ENCODE results near the gene MACROD2. TPM values are rescaled to one million over a fixed set of nuclear protein-coding genes. Genes with fewer than 3 reads are reported as not detected.

The MACROD2 gene
- total RNA-seq, 6 experiments from 2014 or later = 0.05 to 0.57 (median 0.11) TPM; not detected in 1

- no peaks in the 10 kb centered on the region; the same call in 1 of the 2 replicates for H3K27me3 Mint-ChIP-seq (ENCODE audit: insufficient read depth)
- no peak for DNase-seq
- peaks cover 44% of the 10 kb centered on the region for H3K9me3 Mint-ChIP-seq
- no peak overlapping the region for H3K27ac Mint-ChIP-seq
- no peak overlapping the region for H3K4me3 Mint-ChIP-seq
- no peak for TF ChIP-seq CTCF (IDR thresholded peaks at IDR 0.05)
- H3K36me3 Mint-ChIP-seq (ENCODE audit: low read depth) = peaks cover 7% of the 10 kb centered on the region
- H3K4me1 Mint-ChIP-seq (ENCODE audit: low read depth) = no peaks in the 10 kb centered on the region
Measured at GRCh38 chr20:15185322-15185721, 1190.0 kb downstream of the MACROD2 start.

GRCh38 chr20:15185913-15186312 is 1190.6 kb downstream of the MACROD2 start:
- H3K27ac Mint-ChIP-seq = no peak overlapping the region
- no peaks in the 10 kb centered on the region for H3K4me1 Mint-ChIP-seq (ENCODE audit: low read depth)
- TF ChIP-seq CTCF (IDR thresholded peaks at IDR 0.05) = no peak
- peaks cover 9% of the 10 kb centered on the region for H3K36me3 Mint-ChIP-seq (ENCODE audit: low read depth)
- H3K27me3 Mint-ChIP-seq (ENCODE audit: insufficient read depth) = no peaks in the 10 kb centered on the region; the same call in 1 of the 2 replicates
- DNase-seq = no peak
- peaks cover 45% of the 10 kb centered on the region for H3K9me3 Mint-ChIP-seq
- H3K4me3 Mint-ChIP-seq = no peak overlapping the region

GRCh38 chr20:15187612-15188011 is 1192.3 kb downstream of the MACROD2 start:
- H3K4me3 Mint-ChIP-seq = no peak overlapping the region
- no peak for DNase-seq
- H3K9me3 Mint-ChIP-seq = peaks cover 41% of the 10 kb centered on the region
- no peak overlapping the region for H3K27ac Mint-ChIP-seq
- no peak for TF ChIP-seq CTCF (IDR thresholded peaks at IDR 0.05)
- H3K4me1 Mint-ChIP-seq (ENCODE audit: low read depth) = no peaks in the 10 kb centered on the region
- no peaks in the 10 kb centered on the region; the same call in 1 of the 2 replicates for H3K27me3 Mint-ChIP-seq (ENCODE audit: insufficient read depth)
- peaks cover 9% of the 10 kb centered on the region for H3K36me3 Mint-ChIP-seq (ENCODE audit: low read depth)

DNA sequence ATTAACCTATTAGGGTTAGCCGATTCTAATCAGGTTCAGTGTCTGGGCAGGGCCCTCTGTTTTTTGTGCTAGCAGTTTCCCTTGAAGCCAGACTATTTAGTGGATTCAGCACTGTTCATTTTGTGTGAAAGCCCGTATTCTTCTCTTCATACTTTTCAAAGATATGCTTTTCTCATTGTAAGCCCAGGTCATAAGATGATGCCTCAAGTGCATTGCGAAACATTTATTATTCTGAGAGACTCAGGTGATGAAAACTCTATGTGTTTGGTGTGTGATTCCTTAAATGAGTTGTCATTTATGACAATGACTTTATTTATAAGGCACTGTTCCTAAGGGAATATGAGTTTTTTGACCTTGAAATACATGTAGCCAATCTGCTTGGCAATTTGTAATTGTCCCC is 1193.1 kb downstream of the MACROD2 start:
- Mint-ChIP-seq H3K36me3 (ENCODE audit: low read depth) (peaks cover 9% of the 10 kb centered on the region), H3K4me3 (no peak overlapping the region), H3K4me1 (ENCODE audit: low read depth) (no peaks in the 10 kb centered on the region), H3K27ac (no peak overlapping the region), H3K27me3 (ENCODE audit: insufficient read depth) (no peaks in the 10 kb centered on the region; the same call in 1 of the 2 replicates), H3K9me3 (peaks cover 37% of the 10 kb centered on the region)
- no peak for DNase-seq
- no peak for TF ChIP-seq CTCF (IDR thresholded peaks at IDR 0.05)

DNA sequence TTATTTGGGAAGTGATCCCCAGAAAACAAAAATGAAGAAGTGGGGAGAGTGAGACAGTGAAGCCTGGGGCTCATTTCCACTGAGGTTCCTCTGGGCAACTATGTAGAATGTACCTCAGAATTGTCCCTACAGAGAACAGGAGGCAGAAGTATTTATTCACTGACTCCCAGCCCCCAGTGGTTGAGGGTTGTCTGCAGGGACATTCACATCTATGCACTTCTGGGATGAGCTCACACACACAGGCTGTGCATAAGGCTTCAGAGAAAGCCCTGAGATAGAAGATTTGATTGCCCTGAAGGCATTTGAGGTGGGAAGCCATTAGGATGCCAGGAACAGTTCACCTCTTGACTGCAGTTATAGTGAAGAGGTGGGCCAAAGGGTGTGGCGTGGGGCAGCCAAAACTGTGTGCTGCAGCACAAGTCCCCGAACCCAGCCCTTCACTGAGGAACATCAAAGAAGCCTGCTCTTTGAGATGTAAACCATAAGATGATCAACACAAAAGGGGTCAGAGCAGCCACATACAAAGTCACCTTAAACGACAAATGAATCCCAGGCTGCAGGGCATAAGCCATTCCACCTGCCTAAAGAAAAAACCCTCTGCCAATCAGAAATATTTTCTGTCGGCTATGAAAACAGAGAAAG is 1195.9 kb downstream of the MACROD2 start:
- H3K4me3 Mint-ChIP-seq = no peak overlapping the region
- TF ChIP-seq CTCF (IDR thresholded peaks at IDR 0.05) = no peak
- H3K27me3 Mint-ChIP-seq (ENCODE audit: insufficient read depth) = no peaks in the 10 kb centered on the region; the same call in 1 of the 2 replicates
- peaks cover 34% of the 10 kb centered on the region for H3K9me3 Mint-ChIP-seq
- H3K36me3 Mint-ChIP-seq (ENCODE audit: low read depth) = peaks cover 9% of the 10 kb centered on the region
- H3K4me1 Mint-ChIP-seq (ENCODE audit: low read depth) = no peaks in the 10 kb centered on the region
- DNase-seq = no peak
- no peak overlapping the region for H3K27ac Mint-ChIP-seq
